Hepatic stellate cell (primary cell): ENCODE measurements around the gene ATRNL1.
"Not testable (repeated sequence)": the region's sequence is repeated elsewhere in the genome, so short reads cannot be mapped to it uniquely, and the experiment has no call there.

ENCODE experiments used
- DNase-seq: peaks from one replicate; pipeline ENCODE4 v3.0.0; 2011; ENCODE audit warnings: low spot score

ATRNL1 gene

GRCh38 chr10:115091161-115091560 lies 2.0 kb upstream of the ATRNL1 start:
- no peak for DNase-seq

- DNase-seq, result no peak
Observed at GRCh38 chr10:115092258-115092554, 959 bp upstream of the ATRNL1 start.

- DNase-seq, result peak; percentile 41
Observed at GRCh38 chr10:115092555-115093285, 445 bp upstream of the ATRNL1 start.

- DNase-seq, result no peak
Observed at GRCh38 chr10:115093776-115094408, 727 bp downstream of the ATRNL1 start.

GRCh38 chr10:115094416-115095140 lies 1.4 kb downstream of the ATRNL1 start:
- no peak for DNase-seq

- no peak for DNase-seq
Observed at GRCh38 chr10:115095758-115096157, 2.6 kb downstream of the ATRNL1 start.

- DNase-seq, result no peak
Observed at GRCh38 chr10:115103700-115104099, 10.5 kb downstream of the ATRNL1 start.

GRCh38 chr10:115105411-115105810 lies 12.2 kb downstream of the ATRNL1 start:
- not testable (repeated sequence) for DNase-seq

- DNase-seq, result no peak
Observed at GRCh38 chr10:115107830-115108229, 14.7 kb downstream of the ATRNL1 start.

GRCh38 chr10:115117301-115117700 lies 24.1 kb downstream of the ATRNL1 start:
- DNase-seq, result no peak

- no peak for DNase-seq
Observed at GRCh38 chr10:115118346-115118745, 25.2 kb downstream of the ATRNL1 start.

GRCh38 chr10:115125505-115125904 lies 32.3 kb downstream of the ATRNL1 start:
- DNase-seq, result no peak

GRCh38 chr10:115129752-115130151 lies 36.6 kb downstream of the ATRNL1 start:
- peak; percentile 1 for DNase-seq

- no peak for DNase-seq
Observed at GRCh38 chr10:115136616-115137015, 43.5 kb downstream of the ATRNL1 start.

- peak; percentile 6 for DNase-seq
Observed at GRCh38 chr10:115141254-115141653, 48.1 kb downstream of the ATRNL1 start.

GRCh38 chr10:115157357-115157756 lies 64.2 kb downstream of the ATRNL1 start:
- DNase-seq, result no peak

GRCh38 chr10:115163129-115163528 lies 70.0 kb downstream of the ATRNL1 start:
- DNase-seq, result no peak

- no peak for DNase-seq
Observed at GRCh38 chr10:115164220-115164619, 71.1 kb downstream of the ATRNL1 start.

GRCh38 chr10:115167751-115168150 lies 74.6 kb downstream of the ATRNL1 start:
- DNase-seq, result no peak

GRCh38 chr10:115171392-115171960 lies 78.3 kb downstream of the ATRNL1 start:
- DNase-seq, result peak; percentile 1

GRCh38 chr10:115173915-115174443 lies 80.8 kb downstream of the ATRNL1 start:
- DNase-seq, result no peak

- DNase-seq, result not testable (repeated sequence)
Observed at GRCh38 chr10:115207276-115207675, 114.1 kb downstream of the ATRNL1 start.

- DNase-seq, result no peak
Observed at GRCh38 chr10:115209133-115209532, 116.0 kb downstream of the ATRNL1 start.
